Neural progenitor cell (in vitro differentiated cells): ENCODE measurements around the gene NR1D2.

Experiments used
- CTCF ChIP-seq: fragments of 200-600 bp; sonication (generic); IDR thresholded peaks from 2 replicates; pipeline ENCODE4 v1.5.1; 2017; ENCODE audit warnings: antibody characterized with exemption, mild to moderate bottlenecking
- EZH2 ChIP-seq: fragments of 200-600 bp; sonication (generic); IDR thresholded peaks from 2 replicates; pipeline ENCODE4 v1.6.1; 2017; ENCODE audit warnings: antibody characterized with exemption, mild to moderate bottlenecking, moderate library complexity
- EZH2phosphoT487 ChIP-seq: fragments of 200-600 bp; sonication (generic); IDR thresholded peaks from 2 replicates; pipeline ENCODE4 v1.6.1; 2017; ENCODE audit warnings: antibody characterized with exemption

DNA sequence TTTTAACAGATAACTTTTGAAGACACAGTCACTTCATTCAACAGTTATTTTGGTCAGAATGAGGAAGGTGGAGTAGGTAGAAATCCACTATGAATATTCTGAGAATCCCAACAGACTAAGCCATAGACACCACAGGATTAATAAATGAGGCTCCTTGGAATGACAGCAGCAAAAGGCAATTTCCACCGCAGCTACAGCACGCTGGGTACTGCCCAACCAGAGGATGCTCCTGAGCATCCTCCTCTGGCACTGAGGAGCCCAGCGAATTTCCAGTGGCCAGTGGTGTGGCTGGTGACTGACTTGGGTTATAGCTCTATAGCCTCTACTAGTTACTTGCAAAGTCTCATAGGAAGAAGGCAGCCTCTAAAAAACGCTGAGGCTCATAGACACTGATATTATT, 3.6 kb upstream of the NR1D2 start:
- no peak for TF ChIP-seq EZH2
- TF ChIP-seq CTCF = no peak
- TF ChIP-seq EZH2phosphoT487 = no peak
